H9 (cell line): ENCODE results near the gene WDR72. TPM values are rescaled to one million over a fixed set of nuclear protein-coding genes. Genes with fewer than 3 reads are reported as not detected.

Source experiments
- DNase-seq: peaks from one replicate; pipeline ENCODE4 v3.0.0-alpha.2; 2017
- H2AFZ ChIP-seq: one replicate; pipeline ENCODE4 v1.6.1; 2013; ENCODE audit warnings: mild to moderate bottlenecking, low read length, control low read depth, moderate library complexity
- H2AK5ac ChIP-seq: 2 replicates; pipeline ENCODE4 v1.6.1; 2013; ENCODE audit warnings: low read length, control low read depth, mixed read lengths; ENCODE audit not compliant: insufficient read length
- H2BK120ac ChIP-seq: one replicate; pipeline ENCODE4 v1.6.1; 2013; ENCODE audit warnings: low read depth, mild to moderate bottlenecking, low read length, control low read depth, inconsistent platforms; ENCODE audit not compliant: poor library complexity, severe bottlenecking
- H2BK12ac ChIP-seq: 2 replicates; pipeline ENCODE4 v1.6.1; 2013; ENCODE audit warnings: low read length, control low read depth, mixed read lengths, low read depth; ENCODE audit not compliant: insufficient read length
- H2BK15ac ChIP-seq: 2 replicates; pipeline ENCODE4 v1.6.1; 2013; ENCODE audit warnings: low read depth, low read length, control low read depth
- H2BK20ac ChIP-seq: one replicate; pipeline ENCODE4 v1.6.1; 2013; ENCODE audit warnings: low read depth, mild to moderate bottlenecking, low read length, control low read depth, inconsistent platforms; ENCODE audit not compliant: poor library complexity, severe bottlenecking
- H2BK5ac ChIP-seq: 2 replicates; pipeline ENCODE4 v1.6.1; 2013; ENCODE audit warnings: low read length, control low read depth, mixed read lengths; ENCODE audit not compliant: insufficient read length
- H3K14ac ChIP-seq: 2 replicates; pipeline ENCODE4 v1.6.1; 2013; ENCODE audit warnings: low read length, control low read depth; ENCODE audit not compliant: insufficient read depth
- H3K18ac ChIP-seq: 2 replicates; pipeline ENCODE4 v1.6.1; 2013; ENCODE audit warnings: low read depth, mild to moderate bottlenecking, mixed read lengths, low read length, control low read depth; ENCODE audit not compliant: insufficient read length
- H3K23ac ChIP-seq: 2 replicates; pipeline ENCODE4 v1.6.1; 2013; ENCODE audit warnings: low read length, control low read depth, mixed read lengths, low read depth; ENCODE audit not compliant: insufficient read length
- H3K23me2 ChIP-seq: 2 replicates; pipeline ENCODE4 v1.6.1; 2013; ENCODE audit warnings: low read depth, mild to moderate bottlenecking, mixed read lengths, low read length, control low read depth; ENCODE audit not compliant: insufficient read length, poor library complexity, severe bottlenecking
- H3K27ac ChIP-seq: 2 replicates; pipeline ENCODE4 v1.5.1; 2013; ENCODE audit warnings: low read length, control low read depth, mixed read lengths, low read depth; ENCODE audit not compliant: insufficient read length
- H3K27me3 ChIP-seq: 2 replicates; pipeline ENCODE4 v1.6.1; 2013; ENCODE audit warnings: low read length, control low read depth, inconsistent platforms; ENCODE audit not compliant: insufficient read depth
- H3K4ac ChIP-seq: 2 replicates; pipeline ENCODE4 v1.6.1; 2013; ENCODE audit warnings: low read depth, mild to moderate bottlenecking, control low read depth, inconsistent platforms, low read length, moderate library complexity
- H3K4me1 ChIP-seq: 2 replicates; pipeline ENCODE4 v1.6.1; 2013; ENCODE audit warnings: low read length, control low read depth, inconsistent platforms; ENCODE audit not compliant: insufficient read depth
- H3K4me2 ChIP-seq: 2 replicates; pipeline ENCODE4 v1.6.1; 2013; ENCODE audit warnings: low read length, control low read depth, mixed read lengths; ENCODE audit not compliant: insufficient read length, insufficient read depth
- H3K56ac ChIP-seq: 2 replicates; pipeline ENCODE4 v1.6.1; 2013; ENCODE audit warnings: low read depth, mild to moderate bottlenecking, mixed read lengths, low read length, control low read depth; ENCODE audit not compliant: insufficient read length
- H3K79me1 ChIP-seq: 2 replicates; pipeline ENCODE4 v1.6.1; 2013; ENCODE audit warnings: low read depth, mild to moderate bottlenecking, moderate library complexity, low read length, control low read depth, inconsistent platforms; ENCODE audit not compliant: insufficient read depth, poor library complexity, severe bottlenecking
- H3K79me2 ChIP-seq: 2 replicates; pipeline ENCODE4 v1.6.1; 2013; ENCODE audit warnings: low read length, control low read depth, inconsistent platforms; ENCODE audit not compliant: insufficient read depth
- H3K9ac ChIP-seq: 2 replicates; pipeline ENCODE4 v1.6.1; 2013; ENCODE audit warnings: low read length, control low read depth, mixed read lengths; ENCODE audit not compliant: insufficient read length; ENCODE audit errors: extremely low read depth
- H3K9me3 ChIP-seq: one replicate; pipeline ENCODE4 v1.6.1; 2013; ENCODE audit warnings: low read depth, low read length, inconsistent platforms; ENCODE audit not compliant: control insufficient read depth
- H3T11ph ChIP-seq: one replicate; pipeline ENCODE4 v1.6.1; 2013; ENCODE audit warnings: mild to moderate bottlenecking, low read length, control low read depth, inconsistent platforms
- H4K20me1 ChIP-seq: one replicate; pipeline ENCODE4 v1.6.1; 2013; ENCODE audit not compliant: control insufficient read depth, insufficient read length, insufficient read depth
- H4K5ac ChIP-seq: 2 replicates; pipeline ENCODE4 v1.6.1; 2013; ENCODE audit warnings: low read depth, mild to moderate bottlenecking, mixed read lengths, low read length, control low read depth; ENCODE audit not compliant: insufficient read length
- H4K8ac ChIP-seq: replicated peaks from 2 replicates; pipeline ENCODE4 v1.6.1; 2013; ENCODE audit warnings: low read length, control low read depth, mixed read lengths, low read depth; ENCODE audit not compliant: insufficient read length
- H4K91ac ChIP-seq: 2 replicates; pipeline ENCODE4 v1.6.1; 2013; ENCODE audit warnings: low read depth, mild to moderate bottlenecking, moderate library complexity, mixed read lengths, low read length, control low read depth; ENCODE audit not compliant: insufficient read length
- H3K27ac Mint-ChIP-seq, 3 experiments: 2 replicates in 2 of 3; 3 replicates in 1 of 3; pipeline ENCODE4 v1.8.0; 2020 to 2021; ENCODE audit warnings: mixed read lengths in 3 of 3, mild to moderate bottlenecking in 1 of 3, moderate library complexity in 1 of 3
- H3K27me3 Mint-ChIP-seq: 2 replicates; pipeline ENCODE4 v1.8.0; 2021; ENCODE audit warnings: low read depth, mild to moderate bottlenecking, moderate library complexity, mixed read lengths
- H3K36me3 Mint-ChIP-seq, 3 experiments: 2 replicates in 2 of 3; 3 replicates in 1 of 3; pipeline ENCODE4 v1.8.0; 2020 to 2021; ENCODE audit warnings: low read depth in 3 of 3, mixed read lengths in 3 of 3; ENCODE audit not compliant: insufficient read depth in 1 of 3
- H3K4me1 Mint-ChIP-seq, 2 experiments: 2 replicates each; pipeline ENCODE4 v1.8.0; 2020; ENCODE audit warnings: mixed read lengths in 2 of 2
- H3K4me3 Mint-ChIP-seq, 2 experiments: 2 replicates in 1 of 2; 3 replicates in 1 of 2; pipeline ENCODE4 v1.8.0; 2020 to 2021; ENCODE audit warnings: mild to moderate bottlenecking in 2 of 2, mixed read lengths in 2 of 2, moderate library complexity in 1 of 2
- H3K9me3 Mint-ChIP-seq, 2 experiments: 2 replicates in 1 of 2; 3 replicates in 1 of 2; pipeline ENCODE4 v1.8.0; 2020; ENCODE audit warnings: mild to moderate bottlenecking in 2 of 2, mixed read lengths in 2 of 2, moderate library complexity in 1 of 2
- WGBS: extraction: QIAGEN DNeasy Blood & Tissue Kit; methylation state at CpG from one replicate; pipeline ENCODE4 v1.1.7; 2013; ENCODE audit warnings: missing lambda C conversion rate, low lambda C conversion rate, mixed read lengths; ENCODE audit not compliant: insufficient read length; ENCODE audit errors: extremely low coverage; 5-methylcytosine and 5-hydroxymethylcytosine counted together
- total RNA-seq: library from RNA; stranded (reverse); gene quantifications from 2 replicates; pipeline ENCODE4 v1.2.1, GENCODE V29; 2021
- TF ChIP-seq, protein P1 (sequence below): fragments of 200-600 bp; sonication (generic); conservative IDR thresholded peaks from 3 replicates; pipeline ENCODE4 v1.8.0; 2021; ENCODE audit warnings: antibody characterized with exemption, mild to moderate bottlenecking

Gene WDR72
- total RNA-seq, 1 experiment from 2014 or later: 2.9 TPM

DNA sequence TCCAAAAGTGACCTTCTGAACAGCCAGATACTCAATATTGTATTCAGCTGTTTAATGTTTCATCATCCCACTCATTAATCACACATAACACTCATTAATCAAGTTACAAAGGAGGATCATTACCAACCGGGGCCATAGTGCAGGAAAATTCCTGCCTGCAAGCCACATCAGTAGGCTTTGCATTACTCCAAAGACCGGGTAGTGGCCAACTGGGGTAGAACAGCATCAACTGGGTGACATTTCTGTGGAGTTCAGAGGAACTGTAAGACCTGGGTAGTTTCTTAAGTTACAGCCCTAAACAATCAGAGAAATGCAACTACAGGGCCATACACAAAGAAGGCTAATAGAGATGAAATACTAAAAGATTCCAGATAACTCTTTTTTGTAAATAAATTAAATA is 253.1 kb downstream of the WDR72 start:
- H3K18ac ChIP-seq: no peak overlapping the region
- H3K4me2 ChIP-seq: no peak overlapping the region
- H3K4me1 Mint-ChIP-seq: no peaks in the 10 kb centered on the region
- DNase-seq: no peak
- no peaks in the 10 kb centered on the region for H3K79me2 ChIP-seq
- no peak overlapping the region for H4K8ac ChIP-seq
- no peak overlapping the region for H3K56ac ChIP-seq
- H3K14ac ChIP-seq: no peak overlapping the region
- H2BK120ac ChIP-seq: no peak overlapping the region
- H2BK5ac ChIP-seq: no peak overlapping the region
- no peaks in the 10 kb centered on the region for H3K27me3 Mint-ChIP-seq
- no peaks in the 10 kb centered on the region for H3K9me3 Mint-ChIP-seq
- H3T11ph ChIP-seq: no peak overlapping the region
- H3K9ac ChIP-seq: no peak overlapping the region
- no peak overlapping the region for H2BK20ac ChIP-seq
- H4K20me1 ChIP-seq: no peaks in the 10 kb centered on the region
- H3K27ac ChIP-seq: no peak overlapping the region
- H3K79me1 ChIP-seq: no peaks in the 10 kb centered on the region
- no CpG with 5 or more reads among the region's 2 CpGs for WGBS
- no peak overlapping the region for H3K4me3 Mint-ChIP-seq
- no peaks in the 10 kb centered on the region for H3K23me2 ChIP-seq
- H3K4me1 ChIP-seq: no peaks in the 10 kb centered on the region
- no peaks in the 10 kb centered on the region for H3K27me3 ChIP-seq
- H4K5ac ChIP-seq: no peak overlapping the region
- H3K9me3 ChIP-seq: no peaks in the 10 kb centered on the region
- H3K23ac ChIP-seq: no peak overlapping the region
- H2AFZ ChIP-seq: no peak overlapping the region
- no peak overlapping the region for H2AK5ac ChIP-seq
- H3K27ac Mint-ChIP-seq: no peak overlapping the region
- no peak overlapping the region for H3K4ac ChIP-seq
- no peak overlapping the region for H4K91ac ChIP-seq
- no peaks in the 10 kb centered on the region for H3K36me3 Mint-ChIP-seq
- TF ChIP-seq, protein P1, sequence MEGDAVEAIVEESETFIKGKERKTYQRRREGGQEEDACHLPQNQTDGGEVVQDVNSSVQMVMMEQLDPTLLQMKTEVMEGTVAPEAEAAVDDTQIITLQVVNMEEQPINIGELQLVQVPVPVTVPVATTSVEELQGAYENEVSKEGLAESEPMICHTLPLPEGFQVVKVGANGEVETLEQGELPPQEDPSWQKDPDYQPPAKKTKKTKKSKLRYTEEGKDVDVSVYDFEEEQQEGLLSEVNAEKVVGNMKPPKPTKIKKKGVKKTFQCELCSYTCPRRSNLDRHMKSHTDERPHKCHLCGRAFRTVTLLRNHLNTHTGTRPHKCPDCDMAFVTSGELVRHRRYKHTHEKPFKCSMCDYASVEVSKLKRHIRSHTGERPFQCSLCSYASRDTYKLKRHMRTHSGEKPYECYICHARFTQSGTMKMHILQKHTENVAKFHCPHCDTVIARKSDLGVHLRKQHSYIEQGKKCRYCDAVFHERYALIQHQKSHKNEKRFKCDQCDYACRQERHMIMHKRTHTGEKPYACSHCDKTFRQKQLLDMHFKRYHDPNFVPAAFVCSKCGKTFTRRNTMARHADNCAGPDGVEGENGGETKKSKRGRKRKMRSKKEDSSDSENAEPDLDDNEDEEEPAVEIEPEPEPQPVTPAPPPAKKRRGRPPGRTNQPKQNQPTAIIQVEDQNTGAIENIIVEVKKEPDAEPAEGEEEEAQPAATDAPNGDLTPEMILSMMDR: no peak; the same call in 2 of the 3 replicates
- H2BK15ac ChIP-seq: no peak overlapping the region
- H2BK12ac ChIP-seq: no peak overlapping the region
